Activated T-helper 2 cell treated with anti-CD3 and anti-CD28 coated beads, Interferon-gamma antibody, Interleukin-2, Interleukin-4, amounts not matched to agents 10 μg/mL and 5 μg/mL and 100 μg/mL, durations not matched to agents 14 hours and 24 hours and 36 hours (primary cell): ENCODE measurements around the gene PTPN6. TPM values are rescaled to one million over a fixed set of nuclear protein-coding genes. Genes with fewer than 3 reads are reported as not detected.

ENCODE experiments used
- DNase-seq: peaks from one replicate; pipeline ENCODE4 v3.0.0; 2021; ENCODE audit warnings: low spot score
- H3K27ac Mint-ChIP-seq: one replicate; pipeline ENCODE4 v1.8.0; 2021; ENCODE audit warnings: mixed read lengths
- H3K27me3 Mint-ChIP-seq: one replicate; pipeline ENCODE4 v1.8.0; 2021; ENCODE audit warnings: low read depth, mixed read lengths
- H3K36me3 Mint-ChIP-seq: one replicate; pipeline ENCODE4 v1.8.0; 2021; ENCODE audit warnings: low read depth, mixed read lengths
- H3K4me1 Mint-ChIP-seq: one replicate; pipeline ENCODE4 v1.8.0; 2021; ENCODE audit warnings: low read depth, mixed read lengths
- H3K4me3 Mint-ChIP-seq: one replicate; pipeline ENCODE4 v1.8.0; 2021; ENCODE audit warnings: low read depth, mild to moderate bottlenecking, moderate library complexity, mixed read lengths
- H3K9me3 Mint-ChIP-seq: one replicate; pipeline ENCODE4 v1.8.0; 2021; ENCODE audit warnings: mixed read lengths
- intact Hi-C: fragments of 100-400 bp; cut with micrococcal nuclease; formaldehyde crosslinking; loops from one replicate; pipeline ENCODE4 v1.15.1; 2023
- total RNA-seq: library from RNA; stranded (reverse); gene quantifications from 2 replicates; pipeline ENCODE4 v1.2.3, GENCODE V29; 2022

Gene PTPN6
- total RNA-seq, 1 donor from 2014 or later, result 250 TPM

DNA sequence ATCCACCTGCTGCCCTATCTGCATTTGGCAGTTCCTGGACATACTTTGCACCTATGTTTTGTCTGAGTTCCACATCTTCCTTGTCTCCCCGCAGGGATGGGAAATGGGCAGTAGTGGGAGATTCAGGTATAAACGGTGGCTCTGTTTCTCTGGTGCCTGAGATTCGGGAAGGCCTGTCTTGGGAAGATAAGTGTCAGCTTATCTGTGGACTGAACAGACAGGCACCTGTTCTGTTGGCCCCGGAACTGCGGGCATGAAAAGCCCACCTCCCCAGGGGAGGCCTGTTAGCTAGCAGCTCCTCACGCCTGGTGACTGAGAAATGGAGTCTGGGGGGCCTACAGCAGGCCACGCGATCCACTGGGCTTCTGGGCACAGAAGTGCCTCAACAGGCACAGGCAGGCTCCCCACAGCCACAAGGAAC lies 13.5 kb downstream of the PTPN6 start:
- no peaks in the 10 kb centered on the region for H3K9me3 Mint-ChIP-seq
- no peak for DNase-seq
- H3K4me1 Mint-ChIP-seq, result peaks cover 47% of the 10 kb centered on the region
- peaks cover 67% of the 10 kb centered on the region for H3K36me3 Mint-ChIP-seq
- no peak overlapping the region for H3K4me3 Mint-ChIP-seq
- H3K27me3 Mint-ChIP-seq, result no peaks in the 10 kb centered on the region
- peak overlapping the region; percentile 75 for H3K27ac Mint-ChIP-seq
- intact Hi-C loops, result loop anchor here (1.0 to 2.0 kb wide), 2 partner anchors 20 to 40 kb away; partner anchors contain the start of gene C12orf57

DNA sequence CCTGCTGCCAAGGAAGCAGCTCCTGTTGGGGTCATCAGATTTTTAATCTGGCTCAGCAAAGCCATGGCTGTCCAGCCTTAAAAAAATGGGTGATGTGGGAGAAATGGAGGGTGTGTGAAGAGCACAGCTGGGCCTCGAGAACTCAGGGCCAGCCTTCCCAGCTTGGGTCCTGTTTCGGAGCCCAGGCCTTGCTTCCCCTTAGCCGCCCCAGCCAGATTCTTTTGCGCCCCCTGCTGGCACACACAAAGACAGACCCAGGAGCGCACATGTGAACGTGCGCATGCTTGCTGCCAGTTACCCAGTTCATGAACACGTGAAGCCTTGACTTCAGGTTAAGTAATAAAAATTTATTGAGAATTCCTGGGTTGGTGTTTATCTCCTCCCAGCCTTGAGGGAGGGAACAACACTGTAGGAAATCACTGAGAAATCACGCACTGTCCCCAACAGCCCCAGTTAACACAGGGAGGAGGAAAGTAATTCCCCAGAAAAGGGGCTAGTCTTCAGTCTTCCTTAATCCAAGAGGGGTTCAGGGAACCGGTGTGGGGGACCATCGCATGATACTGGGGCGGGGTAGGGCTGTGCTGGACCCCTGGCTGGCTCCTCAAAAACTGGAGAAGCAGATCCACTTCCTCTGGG lies 14.0 kb downstream of the PTPN6 start:
- intact Hi-C loops, result loop anchor here (1.0 to 2.0 kb wide), 2 partner anchors 21 to 40 kb away; partner anchors contain the start of gene C12orf57
- peak; percentile 80 for DNase-seq
- peaks cover 48% of the 10 kb centered on the region for H3K4me1 Mint-ChIP-seq
- H3K27ac Mint-ChIP-seq, result peak overlapping the region; percentile 75
- peaks cover 71% of the 10 kb centered on the region for H3K36me3 Mint-ChIP-seq
- no peaks in the 10 kb centered on the region for H3K27me3 Mint-ChIP-seq
- H3K4me3 Mint-ChIP-seq, result no peak overlapping the region
- no peaks in the 10 kb centered on the region for H3K9me3 Mint-ChIP-seq

DNA sequence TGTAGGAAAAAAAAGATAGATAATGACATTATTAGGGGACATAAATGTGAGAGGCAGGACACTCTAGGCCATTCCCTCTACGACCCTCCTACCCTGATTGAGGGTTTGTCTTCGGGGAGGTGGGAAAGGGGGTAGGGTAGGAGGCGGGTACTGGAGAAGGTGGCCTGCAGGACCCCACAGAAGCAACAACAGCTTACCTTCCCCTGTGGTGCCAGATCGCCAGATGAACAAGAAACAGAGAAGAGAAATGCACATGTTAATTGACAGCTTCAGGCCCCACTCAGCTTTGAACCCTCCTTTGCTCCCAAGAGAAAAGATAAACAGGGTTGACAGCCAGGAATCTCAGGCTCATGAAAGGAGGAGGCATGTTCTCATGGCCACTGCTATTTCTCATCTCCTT lies 14.6 kb downstream of the PTPN6 start:
- no peaks in the 10 kb centered on the region for H3K9me3 Mint-ChIP-seq
- peaks cover 67% of the 10 kb centered on the region for H3K36me3 Mint-ChIP-seq
- H3K4me3 Mint-ChIP-seq, result no peak overlapping the region
- intact Hi-C loops, result loop anchor here (1.0 to 2.0 kb wide), 2 partner anchors 21 to 41 kb away; partner anchors contain the start of gene C12orf57
- peak overlapping the region; percentile 75 for H3K27ac Mint-ChIP-seq
- DNase-seq, result peak; percentile 7
- no peaks in the 10 kb centered on the region for H3K27me3 Mint-ChIP-seq
- peaks cover 44% of the 10 kb centered on the region for H3K4me1 Mint-ChIP-seq

DNA sequence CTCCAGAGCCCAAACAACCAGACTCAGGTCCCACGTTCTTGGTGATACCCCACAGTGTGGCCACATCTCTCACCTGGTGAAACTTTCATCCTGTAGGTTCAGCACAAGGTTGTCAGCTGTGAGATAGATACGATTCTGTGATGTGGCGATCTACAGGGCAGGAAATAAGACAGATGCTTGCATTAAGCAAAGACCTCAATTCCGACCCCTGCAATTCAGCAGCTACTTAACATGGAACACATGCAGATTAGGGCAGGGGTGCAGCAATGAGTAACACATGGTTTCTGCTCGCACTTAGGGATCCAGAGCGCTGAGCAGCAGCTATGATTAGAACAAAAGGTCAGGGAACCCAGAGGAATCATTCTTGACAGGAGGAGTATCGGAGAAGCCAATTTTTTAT lies 15.2 kb downstream of the PTPN6 start:
- H3K36me3 Mint-ChIP-seq, result peaks cover 63% of the 10 kb centered on the region
- DNase-seq, result peak; percentile 8
- intact Hi-C loops, result no loop called here
- no peaks in the 10 kb centered on the region for H3K27me3 Mint-ChIP-seq
- peaks cover 39% of the 10 kb centered on the region for H3K4me1 Mint-ChIP-seq
- H3K27ac Mint-ChIP-seq, result peak overlapping the region; percentile 70
- peak overlapping the region; percentile 47 for H3K4me3 Mint-ChIP-seq
- no peaks in the 10 kb centered on the region for H3K9me3 Mint-ChIP-seq

DNA sequence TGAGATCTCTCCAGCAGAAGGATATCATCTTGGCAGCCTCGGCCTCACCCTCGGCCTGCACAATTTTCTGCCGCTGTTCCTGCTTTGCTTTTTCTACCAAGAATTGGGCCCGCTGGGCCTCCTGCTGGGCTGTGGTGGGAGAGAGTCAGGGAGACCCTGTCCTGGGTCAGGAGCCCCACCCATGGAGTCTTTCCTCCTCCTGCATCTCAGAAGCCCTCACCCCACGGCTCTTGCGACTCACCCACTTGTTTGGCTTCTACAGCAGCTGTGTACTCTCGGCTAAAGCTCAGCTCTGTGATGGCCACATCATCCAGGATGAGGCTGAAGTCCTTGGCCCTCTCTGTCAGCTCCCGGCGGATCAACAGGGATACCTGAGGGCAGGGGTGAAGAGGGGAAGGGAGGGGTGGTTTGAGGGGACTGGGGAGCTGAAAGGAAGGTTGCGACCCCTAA lies 16.5 kb downstream of the PTPN6 start:
- no peak for DNase-seq
- no peaks in the 10 kb centered on the region for H3K9me3 Mint-ChIP-seq
- no peak overlapping the region for H3K27ac Mint-ChIP-seq
- H3K4me3 Mint-ChIP-seq, result no peak overlapping the region
- H3K4me1 Mint-ChIP-seq, result peaks cover 38% of the 10 kb centered on the region
- intact Hi-C loops, result no loop called here
- peaks cover 69% of the 10 kb centered on the region for H3K36me3 Mint-ChIP-seq
- no peaks in the 10 kb centered on the region for H3K27me3 Mint-ChIP-seq

DNA sequence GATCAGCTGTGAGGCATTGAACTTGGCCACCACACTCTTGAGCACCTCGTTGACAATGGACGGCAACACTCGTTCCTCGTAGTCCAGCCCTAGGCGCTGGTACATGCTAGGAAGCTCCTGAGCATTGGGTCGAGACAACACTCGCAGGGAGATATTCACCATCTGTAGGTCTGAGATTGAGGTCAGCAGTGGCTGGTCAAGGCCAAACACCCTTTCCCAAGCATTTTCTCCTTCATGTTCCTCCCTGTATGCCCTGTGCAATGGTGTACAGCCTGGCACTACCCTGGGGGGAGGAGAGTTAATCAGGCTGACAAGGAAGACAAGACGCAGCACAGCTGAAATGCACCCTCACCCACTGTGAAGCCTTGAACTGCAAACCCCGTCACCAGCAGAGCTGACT lies 17.3 kb downstream of the PTPN6 start:
- intact Hi-C loops, result no loop called here
- peaks cover 39% of the 10 kb centered on the region for H3K4me1 Mint-ChIP-seq
- H3K36me3 Mint-ChIP-seq, result peaks cover 76% of the 10 kb centered on the region
- peak overlapping the region; percentile 100 for H3K4me3 Mint-ChIP-seq
- H3K27me3 Mint-ChIP-seq, result no peaks in the 10 kb centered on the region
- DNase-seq, result no peak
- H3K9me3 Mint-ChIP-seq, result no peaks in the 10 kb centered on the region
- H3K27ac Mint-ChIP-seq, result peak overlapping the region; percentile 100

DNA sequence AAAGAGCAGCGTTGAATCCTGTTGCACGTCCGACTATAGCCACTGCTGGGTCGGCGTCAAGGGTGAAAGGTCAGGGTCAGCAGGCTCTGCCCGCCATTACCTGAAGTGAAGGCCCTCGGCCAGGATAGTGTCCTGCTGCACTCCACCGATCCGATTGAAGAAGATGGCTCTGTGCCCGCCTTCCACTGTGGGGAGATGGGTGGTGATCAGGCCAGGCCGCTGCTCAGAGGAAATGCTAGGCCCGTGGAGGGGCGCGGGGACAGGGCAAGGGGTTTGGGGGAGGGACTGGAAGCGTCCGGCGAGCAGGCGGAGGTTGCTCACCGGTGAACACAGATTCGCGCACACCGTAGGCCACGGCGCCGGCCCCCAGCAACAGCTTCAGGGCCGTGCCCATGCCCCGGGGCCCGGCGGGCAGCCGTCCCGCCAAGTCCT lies 19.0 kb downstream of the PTPN6 start:
- peaks cover 88% of the 10 kb centered on the region for H3K36me3 Mint-ChIP-seq
- no peaks in the 10 kb centered on the region for H3K27me3 Mint-ChIP-seq
- H3K4me1 Mint-ChIP-seq, result peaks cover 37% of the 10 kb centered on the region
- H3K27ac Mint-ChIP-seq, result peak overlapping the region; percentile 100
- H3K9me3 Mint-ChIP-seq, result no peaks in the 10 kb centered on the region
- intact Hi-C loops, result loop anchor here (1.0 to 2.0 kb wide), 6 partner anchors 9 to 307 kb away; partner anchors contain the start of genes C12orf57, C1RL, CDCA3 and ING4
- peak overlapping the region; percentile 100 for H3K4me3 Mint-ChIP-seq
- DNase-seq, result no peak

DNA sequence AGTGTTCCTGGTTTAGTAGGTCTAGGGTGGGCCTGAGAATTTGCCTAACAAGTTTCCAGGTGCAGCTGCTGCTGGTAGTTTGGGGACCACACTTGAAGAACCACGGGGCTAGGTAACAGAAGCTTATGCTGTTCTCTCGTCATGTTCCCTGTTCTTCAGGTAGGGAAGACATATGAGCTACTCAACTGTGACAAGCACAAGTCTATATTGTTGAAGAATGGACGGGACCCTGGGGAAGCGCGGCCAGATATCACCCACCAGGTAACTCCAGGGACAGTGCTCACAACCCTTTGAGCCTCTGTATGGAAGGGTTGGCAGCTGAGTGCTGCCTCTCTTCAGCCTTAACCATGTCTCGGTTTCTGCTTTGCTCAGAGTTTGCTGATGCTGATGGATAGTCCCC lies 23.0 kb downstream of the PTPN6 start:
- H3K4me3 Mint-ChIP-seq, result no peak overlapping the region
- no peaks in the 10 kb centered on the region for H3K9me3 Mint-ChIP-seq
- peaks cover 18% of the 10 kb centered on the region for H3K4me1 Mint-ChIP-seq

DNA sequence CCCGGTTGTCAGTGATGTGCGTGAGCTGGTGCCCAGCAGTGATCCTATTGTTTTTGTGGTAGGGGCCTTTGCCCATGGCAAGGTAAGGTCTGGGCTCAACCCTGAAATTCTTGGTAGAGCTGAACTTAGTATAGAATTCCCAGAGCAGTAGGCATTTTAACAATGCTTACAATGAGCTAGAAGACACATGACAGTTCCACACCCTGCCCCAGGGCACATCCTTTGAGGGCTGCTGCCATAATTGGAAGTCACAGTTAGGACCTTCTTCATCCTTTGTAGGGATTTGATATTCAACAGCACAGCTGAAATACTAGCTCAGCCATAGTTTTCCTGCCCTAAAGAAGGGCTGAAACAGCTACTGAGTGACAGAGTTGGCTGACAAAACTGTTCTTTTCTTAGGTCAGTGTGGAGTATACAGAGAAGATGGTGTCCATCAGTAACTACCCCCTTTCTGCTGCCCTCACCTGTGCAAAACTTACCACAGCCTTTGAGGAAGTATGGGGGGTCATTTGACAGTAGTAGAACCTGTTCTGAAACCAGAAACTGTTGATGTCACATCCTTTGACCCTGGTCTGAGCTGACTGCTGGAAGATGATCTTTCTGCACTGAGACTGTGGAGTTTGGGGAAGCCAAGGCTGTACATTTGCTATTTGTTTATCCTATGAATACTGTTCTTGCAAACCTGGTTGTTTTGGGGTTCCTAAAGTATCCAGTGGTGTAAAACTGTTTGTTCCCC lies 24.3 kb downstream of the PTPN6 start:
- intact Hi-C loops, result no loop called here
- no peaks in the 10 kb centered on the region for H3K9me3 Mint-ChIP-seq
- H3K36me3 Mint-ChIP-seq, result peaks cover 86% of the 10 kb centered on the region
- peaks cover 14% of the 10 kb centered on the region for H3K4me1 Mint-ChIP-seq
- no peak overlapping the region for H3K4me3 Mint-ChIP-seq
- H3K27ac Mint-ChIP-seq, result peak overlapping the region; percentile 3
- DNase-seq, result no peak
- no peaks in the 10 kb centered on the region for H3K27me3 Mint-ChIP-seq

More for the DNA sequence above, 23.0 kb downstream of the PTPN6 start:
- no peak for DNase-seq
- H3K27me3 Mint-ChIP-seq, result no peaks in the 10 kb centered on the region
- H3K36me3 Mint-ChIP-seq, result peaks cover 87% of the 10 kb centered on the region
- H3K27ac Mint-ChIP-seq, result no peak overlapping the region
- intact Hi-C loops, result no loop called here

DNA sequence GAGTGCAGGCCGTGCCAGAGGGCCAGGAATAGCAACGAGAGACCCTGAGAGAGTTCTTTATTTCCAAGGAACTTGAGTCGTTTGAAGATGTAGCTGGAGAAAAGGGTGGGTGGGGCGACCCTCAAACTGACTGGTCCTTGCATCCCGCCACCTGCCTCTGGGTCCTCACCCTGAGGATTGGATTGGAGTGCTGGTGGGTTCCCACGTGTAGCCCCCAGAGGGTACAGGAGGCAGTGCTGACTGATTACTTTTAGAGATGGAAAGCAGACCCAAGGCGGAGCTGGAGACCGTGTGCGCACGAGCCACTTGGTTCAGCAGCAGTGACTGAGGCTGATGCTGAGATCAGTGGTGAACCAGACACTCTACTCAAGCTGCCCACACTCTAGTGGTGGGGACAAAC lies 26.5 kb downstream of the PTPN6 start:
- Mint-ChIP-seq H3K27me3 (no peaks in the 10 kb centered on the region), H3K9me3 (no peaks in the 10 kb centered on the region), H3K4me1 (peaks cover 4% of the 10 kb centered on the region), H3K27ac (no peak overlapping the region), H3K4me3 (no peak overlapping the region), H3K36me3 (peaks cover 87% of the 10 kb centered on the region)
- no peak for DNase-seq
- intact Hi-C loops, result no loop called here

DNA sequence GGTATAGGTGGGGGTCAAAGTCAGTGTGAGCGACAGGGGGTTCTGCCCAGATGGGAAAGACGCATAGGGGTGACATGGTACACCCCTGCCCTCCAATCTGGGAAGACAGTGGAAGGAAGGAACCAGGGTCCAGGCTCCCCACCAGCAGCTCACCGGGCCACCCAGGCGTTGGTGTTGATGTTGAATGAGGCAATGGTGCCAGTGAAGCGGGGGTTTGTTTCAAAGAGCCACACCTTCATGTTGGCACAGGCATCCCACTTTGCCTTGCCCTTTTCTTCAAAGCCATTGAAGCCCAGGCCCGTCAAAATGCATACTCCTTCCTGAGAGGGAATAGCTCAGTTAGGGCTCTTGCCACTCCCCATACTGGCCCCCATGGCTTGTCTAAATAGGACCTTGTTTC lies 27.0 kb downstream of the PTPN6 start:
- DNase-seq, result no peak
- Mint-ChIP-seq H3K4me1 (peaks cover 2% of the 10 kb centered on the region), H3K36me3 (peaks cover 86% of the 10 kb centered on the region), H3K4me3 (no peak overlapping the region), H3K27me3 (no peaks in the 10 kb centered on the region), H3K27ac (no peak overlapping the region), H3K9me3 (no peaks in the 10 kb centered on the region)
- intact Hi-C loops, result no loop called here

DNA sequence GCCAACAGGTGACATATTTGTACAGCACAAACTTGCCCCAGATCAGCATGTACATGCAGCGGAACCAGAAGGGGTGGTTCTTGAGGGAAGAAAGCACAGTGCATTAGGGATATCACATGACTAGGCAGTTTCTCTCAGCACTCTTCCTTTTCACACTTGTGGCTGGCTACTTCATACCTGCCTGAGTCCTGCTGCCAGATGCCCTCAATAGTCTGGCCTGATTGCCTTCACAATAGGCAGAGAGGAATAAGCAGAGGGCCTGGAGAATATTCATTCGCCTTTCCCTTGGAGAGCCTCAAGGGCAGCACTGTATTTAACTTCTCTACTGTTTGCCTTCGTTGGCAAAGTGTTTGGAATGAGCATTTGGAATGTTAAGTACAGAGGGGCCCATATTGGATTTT lies 27.5 kb downstream of the PTPN6 start:
- H3K27me3 Mint-ChIP-seq, result no peaks in the 10 kb centered on the region
- peaks cover 85% of the 10 kb centered on the region for H3K36me3 Mint-ChIP-seq
- DNase-seq, result no peak
- no peaks in the 10 kb centered on the region for H3K9me3 Mint-ChIP-seq
- H3K4me3 Mint-ChIP-seq, result no peak overlapping the region
- peaks cover 2% of the 10 kb centered on the region for H3K4me1 Mint-ChIP-seq
- no peak overlapping the region for H3K27ac Mint-ChIP-seq
- intact Hi-C loops, result no loop called here

DNA sequence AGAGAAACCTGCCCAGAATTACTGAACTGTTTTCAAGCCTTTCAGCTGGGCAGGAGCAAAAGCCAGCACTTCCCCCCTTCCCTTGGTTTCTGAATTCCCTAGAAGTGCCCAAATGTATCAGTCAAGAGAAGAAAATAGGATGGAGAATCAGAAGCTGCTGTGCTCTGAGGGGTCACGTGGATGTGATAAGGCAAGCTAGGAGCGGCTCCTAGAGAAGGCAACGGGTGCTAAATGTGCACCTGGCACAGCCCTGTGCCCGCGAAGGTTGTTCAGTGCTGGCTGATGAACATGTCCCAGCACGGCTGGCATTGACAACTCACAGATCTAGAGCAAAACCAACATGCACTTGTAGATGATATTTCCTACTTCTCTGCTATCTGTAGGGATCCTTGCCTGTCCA lies 27.9 kb downstream of the PTPN6 start:
- DNase-seq, result no peak
- Mint-ChIP-seq H3K36me3 (peaks cover 85% of the 10 kb centered on the region), H3K9me3 (no peaks in the 10 kb centered on the region), H3K4me3 (no peak overlapping the region), H3K4me1 (peaks cover 2% of the 10 kb centered on the region), H3K27ac (no peak overlapping the region), H3K27me3 (no peaks in the 10 kb centered on the region)
- intact Hi-C loops, result no loop called here
